Measurements from ENCODE around the gene BCS1L.

BCS1L gene, protein sequence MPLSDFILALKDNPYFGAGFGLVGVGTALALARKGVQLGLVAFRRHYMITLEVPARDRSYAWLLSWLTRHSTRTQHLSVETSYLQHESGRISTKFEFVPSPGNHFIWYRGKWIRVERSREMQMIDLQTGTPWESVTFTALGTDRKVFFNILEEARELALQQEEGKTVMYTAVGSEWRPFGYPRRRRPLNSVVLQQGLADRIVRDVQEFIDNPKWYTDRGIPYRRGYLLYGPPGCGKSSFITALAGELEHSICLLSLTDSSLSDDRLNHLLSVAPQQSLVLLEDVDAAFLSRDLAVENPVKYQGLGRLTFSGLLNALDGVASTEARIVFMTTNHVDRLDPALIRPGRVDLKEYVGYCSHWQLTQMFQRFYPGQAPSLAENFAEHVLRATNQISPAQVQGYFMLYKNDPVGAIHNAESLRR

DNA sequence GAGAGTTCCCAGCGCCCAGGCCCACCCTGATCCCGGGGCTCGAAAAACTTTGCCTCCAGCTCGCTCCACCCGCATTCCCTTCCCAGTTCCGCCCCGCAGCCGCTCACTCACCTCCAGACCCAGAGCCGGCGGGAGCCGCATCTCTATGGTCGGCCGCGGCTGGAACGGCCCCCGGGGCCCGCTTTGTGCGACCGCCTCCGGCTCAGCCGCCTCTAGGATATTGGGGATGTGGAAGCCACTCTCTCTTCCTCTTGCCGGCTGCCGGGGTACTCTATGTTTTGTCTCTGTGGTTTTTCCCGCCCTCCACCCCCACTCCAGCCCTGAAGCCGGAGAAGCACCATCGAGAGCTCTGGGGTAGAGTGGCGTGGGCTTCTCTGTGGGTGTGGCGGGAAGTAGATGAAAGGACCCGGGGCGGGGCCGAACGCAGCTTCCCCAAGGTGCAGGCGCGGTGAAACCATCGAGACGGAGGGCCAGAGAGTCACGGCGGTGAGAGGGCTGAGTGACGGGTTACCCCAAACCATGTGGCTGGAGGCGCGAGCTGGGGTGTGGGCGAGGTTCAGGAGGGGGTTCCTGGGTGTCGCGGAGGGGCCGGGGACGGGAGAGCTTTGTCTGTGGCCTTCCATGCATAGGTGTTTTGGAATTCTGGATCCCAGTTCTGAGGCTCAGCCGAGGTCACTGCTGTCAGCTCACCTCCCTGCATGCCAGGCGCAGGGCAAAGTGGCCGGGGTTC lies at the start of gene BCS1L, which contains the start of gene ZNF142:
TSS of gene BCS1L (plus strand) at position 426 of the 730 bp plus-strand sequence. CDS start 1,305 bp downstream, outside the sequence.
TSS of gene ZNF142 (minus strand) at position 366 of the 730 bp plus-strand sequence. CDS start 3,194 bp downstream, outside the sequence.
- peak; percentile 90 for DNase-seq

DNA sequence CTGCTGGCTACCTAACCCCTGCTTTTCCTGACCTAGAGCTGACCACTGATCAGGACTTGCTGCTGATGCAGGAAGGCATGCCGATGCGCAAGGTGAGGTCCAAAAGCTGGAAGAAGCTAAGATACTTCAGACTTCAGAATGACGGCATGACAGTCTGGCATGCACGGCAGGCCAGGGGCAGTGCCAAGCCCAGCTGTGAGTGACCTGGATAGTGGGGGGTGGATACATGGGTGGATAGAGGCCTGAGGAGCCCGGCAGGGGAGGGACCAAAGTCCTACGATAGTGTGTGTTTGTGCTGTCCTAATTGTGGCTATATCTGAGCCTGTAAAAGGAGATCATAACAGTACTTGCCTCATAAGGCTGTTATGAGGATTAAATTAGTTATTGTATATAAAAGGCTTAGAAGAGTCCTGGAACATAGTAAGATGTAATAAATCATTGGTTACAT lies 43.6 kb upstream of the BCS1L start:
- no peak for DNase-seq

GRCh38 chr2:218618102-218618860 lies 41.2 kb upstream of the BCS1L start:
- DNase-seq = no peak

GRCh38 chr2:218621007-218621406 lies 38.5 kb upstream of the BCS1L start:
- DNase-seq = no peak

GRCh38 chr2:218622606-218623365 lies 36.7 kb upstream of the BCS1L start:
- peak; percentile 20 for DNase-seq

- DNase-seq = no peak
Measured at GRCh38 chr2:218623366-218623705, 36.1 kb upstream of the BCS1L start.

DNA sequence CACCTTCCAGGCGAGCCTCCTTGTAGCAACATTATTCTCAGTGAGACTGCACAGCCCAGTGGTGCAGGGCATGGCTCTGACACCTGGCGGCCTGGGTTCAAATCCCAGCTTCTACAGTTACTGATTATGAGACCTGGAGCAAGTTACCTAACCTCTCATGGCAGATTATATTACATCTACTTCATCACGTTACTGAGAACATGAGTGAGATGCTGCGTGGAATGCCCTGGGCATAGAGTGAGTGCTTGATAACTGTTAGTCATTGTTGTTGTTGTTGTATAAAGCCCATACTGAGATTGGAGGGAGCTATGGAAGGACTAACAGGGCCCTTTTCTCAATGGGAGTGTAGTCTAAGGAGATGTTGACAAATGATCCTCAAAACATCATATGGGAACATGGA lies 33.1 kb upstream of the BCS1L start:
- DNase-seq = no peak

GRCh38 chr2:218627939-218628338 lies 31.5 kb upstream of the BCS1L start:
- DNase-seq = no peak

GRCh38 chr2:218631837-218632236 lies 27.6 kb upstream of the BCS1L start:
- DNase-seq = no peak

- DNase-seq = no peak
Measured at GRCh38 chr2:218635719-218636118, 23.8 kb upstream of the BCS1L start.

DNA sequence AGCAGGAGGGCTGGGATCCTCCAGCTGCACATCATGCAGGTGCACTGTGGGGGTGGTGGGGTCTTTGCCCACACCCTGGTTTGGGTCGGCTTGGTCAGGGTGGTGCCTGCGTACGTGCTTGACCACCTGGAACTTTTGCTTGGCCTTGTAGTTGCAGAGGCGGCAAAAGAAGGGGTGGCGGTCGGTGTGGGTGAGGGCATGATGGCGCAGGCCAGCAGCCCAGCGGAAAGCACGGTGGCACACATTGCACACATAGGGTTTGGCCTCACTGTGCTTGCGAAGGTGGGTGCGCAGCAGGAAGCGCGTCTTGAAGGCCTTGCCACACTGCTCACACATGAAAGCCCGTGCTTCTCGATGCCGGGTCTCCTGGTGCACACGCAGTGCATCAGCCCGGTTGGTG lies 21.1 kb upstream of the BCS1L start:
- no peak for DNase-seq

DNA sequence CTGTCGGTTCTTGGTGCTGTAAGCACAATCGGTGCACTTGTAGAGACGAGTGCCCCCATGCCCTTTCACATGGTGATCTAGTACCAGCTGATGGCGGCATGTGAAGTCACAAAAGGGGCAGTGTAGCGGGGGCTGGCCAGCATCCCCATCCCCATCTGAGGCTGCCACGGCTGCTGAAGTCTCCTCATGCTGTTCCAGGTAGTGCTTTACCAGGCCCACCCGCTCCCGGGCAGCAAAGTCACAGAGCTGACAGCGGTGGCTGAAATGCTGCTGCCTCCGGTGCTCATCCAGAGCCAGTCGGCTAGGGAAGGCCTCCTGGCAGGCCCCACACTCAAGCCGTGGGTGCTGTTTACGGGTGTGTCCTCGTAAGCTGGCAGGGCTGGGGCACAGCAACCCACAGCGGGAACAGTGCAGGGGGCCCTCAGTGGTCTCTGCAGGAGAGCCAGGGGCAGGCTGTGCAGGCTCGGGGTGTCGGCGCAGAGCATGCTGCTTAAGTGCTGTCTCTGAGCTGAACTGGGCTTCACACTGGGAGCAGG lies 17.3 kb upstream of the BCS1L start:
- DNase-seq = no peak

- no peak for DNase-seq
Measured at GRCh38 chr2:218642786-218643185, 16.7 kb upstream of the BCS1L start.

DNA sequence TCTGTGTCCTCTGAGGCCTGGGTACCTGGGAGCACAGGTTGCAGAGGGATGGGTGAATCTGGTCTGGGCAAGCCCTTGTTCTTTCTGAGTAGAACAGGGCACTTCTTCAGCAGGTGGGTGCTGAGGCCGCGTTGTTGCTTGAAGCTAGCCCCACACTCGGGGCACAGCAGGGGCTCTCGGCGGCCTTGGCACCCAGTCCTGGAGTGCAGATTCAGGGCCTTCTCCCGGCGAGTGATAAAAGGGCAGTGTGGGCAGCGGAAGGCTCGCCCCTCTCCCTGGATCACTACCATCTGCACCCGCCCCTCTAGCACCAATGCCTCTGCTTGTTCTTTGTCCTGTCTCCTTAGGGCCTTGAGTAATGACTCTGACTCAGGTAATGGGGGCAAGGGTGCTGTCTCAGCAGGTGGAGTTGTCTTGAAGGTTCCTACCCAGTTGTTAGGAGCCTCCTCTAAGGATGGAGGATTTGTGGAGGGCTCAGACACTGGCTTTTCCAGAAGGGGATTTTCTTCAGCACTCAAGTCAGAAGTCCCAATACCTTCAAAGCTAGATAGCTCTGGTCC lies 15.7 kb upstream of the BCS1L start:
- DNase-seq = no peak

DNA sequence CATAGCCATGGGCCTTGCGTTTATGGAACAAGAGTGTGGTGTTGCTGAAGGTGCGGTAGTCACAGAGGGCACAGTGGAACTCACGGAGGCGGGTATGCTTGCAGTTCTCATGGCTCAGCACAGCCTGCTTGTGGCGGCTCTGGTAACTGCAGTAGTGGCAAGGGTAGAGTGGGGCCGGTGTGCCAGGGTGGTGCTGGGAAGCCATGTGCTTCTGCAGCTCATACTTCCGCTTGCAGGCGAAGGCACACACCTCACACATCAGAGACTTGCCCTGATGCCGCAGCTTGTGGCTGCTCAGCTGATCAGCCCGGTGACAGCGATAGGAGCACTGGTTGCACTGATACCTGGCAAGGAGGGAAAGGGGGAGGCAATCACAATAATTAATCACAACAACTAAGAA lies 14.8 kb upstream of the BCS1L start:
- DNase-seq = no peak

GRCh38 chr2:218645126-218645525 lies 14.4 kb upstream of the BCS1L start:
- DNase-seq = no peak

DNA sequence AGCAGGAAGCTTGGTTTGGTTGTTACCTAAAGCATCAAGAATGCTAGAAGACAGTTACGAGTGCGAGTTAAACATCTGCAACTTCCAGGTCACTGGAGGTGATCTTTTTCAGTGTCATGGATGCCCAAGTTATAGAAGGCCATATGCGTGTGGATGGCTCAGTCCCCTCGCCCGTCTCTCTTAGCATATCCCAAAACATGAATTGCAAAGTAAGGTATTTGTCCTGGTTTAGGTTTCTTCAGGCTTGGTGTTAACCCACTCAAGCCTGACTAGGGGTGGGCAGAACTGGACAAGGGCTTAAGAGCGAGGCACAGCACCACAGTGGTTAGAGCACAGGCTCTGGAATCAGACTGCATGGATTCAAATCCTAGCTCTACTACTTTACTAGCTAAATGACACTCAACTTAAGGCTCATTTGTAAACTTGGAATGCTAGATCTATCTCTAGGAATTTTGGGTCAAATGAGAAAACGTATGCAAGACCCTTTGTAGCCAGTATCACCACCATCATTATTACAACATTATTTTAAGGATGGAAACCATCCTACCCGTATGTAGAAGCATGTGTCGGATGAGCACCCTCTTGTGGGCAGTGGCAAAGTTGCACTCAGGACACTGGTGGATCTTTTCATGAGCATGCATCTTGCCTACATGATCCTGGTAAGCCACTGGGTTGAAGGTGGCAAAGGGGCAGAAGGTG lies 11.2 kb upstream of the BCS1L start:
- peak; percentile 8 for DNase-seq

DNA sequence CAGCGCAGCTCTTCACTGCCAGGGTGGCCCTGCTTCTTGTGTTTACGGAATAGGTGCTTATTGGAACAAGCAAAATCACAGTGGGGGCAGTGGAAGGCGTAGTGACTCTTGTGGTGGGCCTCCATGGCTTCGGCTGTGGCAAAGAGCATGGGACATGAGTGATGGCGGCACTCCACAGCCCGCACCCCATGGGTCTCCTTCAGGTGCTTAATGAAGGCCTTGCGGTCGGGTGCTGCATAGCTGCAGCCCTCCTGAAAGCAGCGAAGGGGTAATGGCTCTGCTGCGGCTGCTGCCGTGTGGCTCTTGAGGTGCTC lies 10.7 kb upstream of the BCS1L start:
- DNase-seq = no peak

- DNase-seq = no peak
Measured at GRCh38 chr2:218655751-218656150, 3.7 kb upstream of the BCS1L start.

DNA sequence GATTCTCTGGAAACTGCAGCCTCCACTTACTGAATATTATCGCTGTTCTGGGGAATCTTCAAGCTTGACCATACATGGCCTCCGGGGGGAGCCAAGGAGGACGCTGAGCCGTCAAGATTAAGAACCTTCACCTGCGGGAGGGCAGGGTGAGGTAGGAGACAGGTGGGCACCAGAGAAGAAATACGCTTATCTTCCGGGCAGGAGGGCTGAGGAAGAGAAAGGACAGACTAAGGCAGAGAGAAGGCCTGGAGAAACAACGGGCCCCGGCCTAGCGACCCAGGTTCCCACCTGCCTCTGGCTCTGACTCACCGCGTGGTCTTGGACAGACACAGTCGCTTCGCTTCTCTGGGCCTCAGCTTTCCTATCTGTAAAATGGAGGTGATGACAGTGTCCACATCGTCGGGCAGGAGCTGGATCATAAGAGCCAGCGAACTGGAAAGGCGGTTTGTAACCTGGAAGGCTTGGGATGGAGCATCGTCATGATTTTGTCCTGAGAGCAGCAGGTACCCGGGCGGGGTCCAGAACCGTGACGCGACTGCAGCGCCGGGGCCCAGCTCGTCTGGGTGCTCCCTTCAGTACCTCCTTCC lies 719 bp upstream of the BCS1L start:
- DNase-seq = peak; percentile 39

GRCh38 chr2:218659988-218660358 lies 490 bp downstream of the BCS1L start:
- DNase-seq = no peak

All from DMS79 treated with DMSO at 0.1 percent for 48 hours (cell line).